GM18858 (cell line): ENCODE results near the gene FBXO21.
"Not testable (repeated sequence)": the region's sequence is repeated elsewhere in the genome, so short reads cannot be mapped to it uniquely, and the experiment has no call there.

ENCODE experiments used
- ATAC-seq: cut with Tn5 transposase; IDR thresholded peaks from one replicate; pipeline ENCODE4 v1.9.1; 2021; ENCODE audit not compliant: unreplicated experiment

FBXO21 gene, protein sequence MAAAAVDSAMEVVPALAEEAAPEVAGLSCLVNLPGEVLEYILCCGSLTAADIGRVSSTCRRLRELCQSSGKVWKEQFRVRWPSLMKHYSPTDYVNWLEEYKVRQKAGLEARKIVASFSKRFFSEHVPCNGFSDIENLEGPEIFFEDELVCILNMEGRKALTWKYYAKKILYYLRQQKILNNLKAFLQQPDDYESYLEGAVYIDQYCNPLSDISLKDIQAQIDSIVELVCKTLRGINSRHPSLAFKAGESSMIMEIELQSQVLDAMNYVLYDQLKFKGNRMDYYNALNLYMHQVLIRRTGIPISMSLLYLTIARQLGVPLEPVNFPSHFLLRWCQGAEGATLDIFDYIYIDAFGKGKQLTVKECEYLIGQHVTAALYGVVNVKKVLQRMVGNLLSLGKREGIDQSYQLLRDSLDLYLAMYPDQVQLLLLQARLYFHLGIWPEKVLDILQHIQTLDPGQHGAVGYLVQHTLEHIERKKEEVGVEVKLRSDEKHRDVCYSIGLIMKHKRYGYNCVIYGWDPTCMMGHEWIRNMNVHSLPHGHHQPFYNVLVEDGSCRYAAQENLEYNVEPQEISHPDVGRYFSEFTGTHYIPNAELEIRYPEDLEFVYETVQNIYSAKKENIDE

DNA sequence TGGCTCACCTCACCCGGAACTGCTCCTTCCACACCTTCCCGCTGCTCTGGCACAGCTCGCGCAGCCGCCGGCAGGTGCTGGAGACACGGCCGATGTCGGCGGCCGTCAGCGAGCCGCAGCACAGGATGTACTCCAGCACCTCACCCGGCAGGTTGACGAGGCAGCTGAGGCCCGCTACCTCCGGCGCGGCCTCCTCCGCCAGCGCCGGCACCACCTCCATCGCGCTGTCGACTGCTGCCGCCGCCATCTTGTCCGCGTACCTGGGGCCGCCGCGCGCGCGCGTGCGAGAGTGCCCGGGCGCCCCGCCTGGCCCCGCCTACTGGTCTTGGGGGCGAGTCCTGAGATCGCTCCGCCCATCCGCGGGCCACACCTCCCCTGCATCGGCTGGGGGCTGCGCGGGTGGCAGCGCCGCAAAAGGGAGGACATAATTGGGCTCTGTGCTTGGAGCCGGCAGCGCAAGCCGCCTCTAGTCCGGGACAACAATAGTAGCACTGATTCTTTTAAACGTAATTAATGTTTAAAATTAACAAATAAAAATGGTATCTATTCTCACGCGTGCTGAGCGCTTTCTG is at the start of gene FBXO21:
TSS of gene FBXO21 (minus strand) at position 261 of the 572 bp plus-strand sequence. CDS start at position 247, 14 bp downstream.
- ATAC-seq, result peak; percentile 78

DNA sequence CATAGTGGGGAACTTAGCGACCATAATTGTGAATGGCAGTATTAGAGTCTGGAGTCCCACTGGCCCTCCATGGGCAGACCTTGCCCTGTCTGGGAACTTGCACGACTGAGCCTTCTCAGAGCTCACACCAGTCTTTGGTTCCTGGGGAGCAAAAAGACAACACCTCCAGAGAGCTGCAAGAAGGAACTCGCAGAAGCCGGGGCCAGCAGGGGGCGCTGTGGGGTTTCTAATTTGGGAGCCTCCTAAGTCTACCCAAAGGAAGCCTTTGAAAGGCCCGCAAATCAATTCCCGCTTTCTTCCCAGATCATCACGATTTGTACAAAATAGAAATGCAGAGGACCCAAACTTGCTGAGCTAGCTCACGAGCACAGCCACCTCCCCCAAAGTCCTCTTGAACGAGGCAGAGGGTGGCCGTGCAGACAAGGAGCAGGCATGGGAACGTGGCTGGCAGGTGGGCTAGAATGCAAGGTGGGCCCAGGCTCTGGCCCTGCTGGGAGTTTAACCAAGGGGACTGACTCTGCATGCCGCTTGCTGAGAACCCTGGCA is 46.3 kb upstream of the FBXO21 start:
- ATAC-seq, result no peak

DNA sequence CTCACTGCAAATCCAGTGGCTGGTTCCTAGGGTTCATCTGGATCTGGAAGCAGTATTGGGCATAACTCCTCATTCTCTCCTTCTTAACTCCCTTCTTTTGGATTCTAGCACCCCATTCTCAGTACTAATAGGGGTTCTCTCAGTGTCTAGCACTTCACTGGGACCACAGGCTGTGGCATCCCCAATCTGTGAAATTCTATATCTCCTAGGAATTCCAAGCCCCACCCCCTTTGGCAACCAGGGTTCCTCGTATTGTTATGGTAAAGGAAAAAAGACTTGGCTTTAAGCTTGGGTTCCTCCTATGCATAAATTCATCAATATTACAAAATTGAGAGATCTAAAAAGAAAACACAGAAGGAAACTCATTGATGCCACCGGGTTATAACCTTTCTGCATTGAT is 45.0 kb upstream of the FBXO21 start:
- ATAC-seq, result no peak

DNA sequence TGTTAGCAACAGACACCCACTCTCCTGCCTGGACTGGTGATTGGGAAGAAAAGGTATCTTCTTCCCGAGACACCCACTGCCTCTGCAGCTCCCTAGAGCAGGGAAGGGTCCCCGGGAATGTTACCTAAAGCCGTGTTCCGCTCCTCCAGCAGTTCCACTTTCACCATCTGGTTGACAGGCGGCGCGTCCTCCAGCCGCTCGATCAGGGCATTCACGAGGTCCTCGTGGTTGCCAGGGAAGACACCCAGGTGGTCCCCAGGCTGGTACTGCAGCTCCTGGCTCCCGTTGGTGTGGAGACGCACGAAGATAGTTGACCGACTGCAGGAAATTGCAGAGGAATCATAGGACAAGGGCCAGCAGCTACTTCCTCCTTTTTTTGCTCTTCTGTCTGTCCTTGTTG is 44.2 kb upstream of the FBXO21 start:
- ATAC-seq, result no peak

DNA sequence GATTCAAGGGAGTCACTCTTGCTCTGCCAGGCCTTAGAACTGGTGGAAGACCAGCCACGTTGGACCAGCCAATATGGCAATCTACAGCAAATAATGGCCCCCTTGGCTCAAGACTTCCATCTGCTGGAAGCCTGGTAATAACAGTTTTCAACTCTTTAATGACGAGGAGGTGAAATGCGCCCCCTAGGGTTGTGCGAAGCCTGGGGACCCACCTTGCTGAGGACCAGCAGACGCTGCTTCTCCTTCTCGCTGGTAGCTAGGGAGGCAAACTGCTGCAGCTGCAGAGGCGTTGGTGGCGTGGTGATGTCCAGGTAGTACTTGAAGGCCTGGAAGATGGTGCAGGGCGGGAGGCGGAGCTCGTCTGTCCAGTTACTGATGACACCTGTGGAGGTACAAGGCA is 41.5 kb upstream of the FBXO21 start:
- no peak for ATAC-seq

DNA sequence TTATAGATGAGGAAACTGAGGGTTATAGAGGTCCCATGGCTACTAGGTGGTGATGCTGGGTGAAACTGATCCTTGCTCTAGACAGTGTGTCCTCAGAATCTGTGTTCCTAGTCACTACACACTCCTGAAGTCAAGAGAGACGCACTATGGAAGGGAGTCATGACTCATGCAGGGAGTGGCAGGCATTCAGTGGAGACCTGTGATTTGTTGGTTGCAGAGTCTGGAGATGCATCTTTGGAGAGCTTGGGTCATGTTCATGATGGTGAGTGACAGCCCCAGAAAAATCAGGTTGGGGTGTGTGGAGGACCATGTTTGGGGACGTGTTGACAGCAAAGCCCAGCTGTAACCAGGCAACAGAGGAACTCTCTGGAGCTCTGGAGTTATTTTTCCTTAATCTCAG is 38.0 kb upstream of the FBXO21 start:
- ATAC-seq, result no peak

DNA sequence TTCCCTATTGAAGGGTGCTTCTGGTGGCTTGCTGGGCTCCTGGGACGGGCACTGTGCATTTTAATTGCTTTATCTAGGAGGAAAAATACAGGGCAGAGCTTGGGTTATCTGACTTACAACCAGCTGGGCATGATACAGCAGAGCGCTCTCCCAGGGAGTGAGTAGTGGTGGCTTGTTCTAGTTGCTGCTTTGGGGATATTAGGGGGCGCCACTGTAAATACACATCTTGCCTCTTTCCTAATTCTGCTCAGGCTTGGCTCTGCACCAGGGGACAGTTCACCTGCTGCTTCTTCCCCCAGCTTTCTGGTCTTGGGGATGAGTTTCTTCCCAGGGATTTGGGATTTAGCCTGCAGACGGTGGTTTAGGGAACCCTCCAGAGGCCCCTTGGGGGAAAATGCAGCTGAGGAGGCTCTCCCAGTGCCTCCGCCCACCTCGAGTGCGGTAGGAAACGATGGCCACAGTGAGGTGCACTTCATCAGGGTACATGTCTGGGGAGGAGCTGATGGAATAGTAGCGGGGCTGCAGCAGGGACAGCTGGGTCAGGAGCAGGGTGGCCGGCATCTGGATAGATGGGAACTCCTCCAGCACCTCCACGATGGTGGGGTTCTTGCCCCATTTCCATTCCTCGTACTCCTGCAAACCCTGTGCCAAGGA is 36.9 kb upstream of the FBXO21 start:
- no peak for ATAC-seq

DNA sequence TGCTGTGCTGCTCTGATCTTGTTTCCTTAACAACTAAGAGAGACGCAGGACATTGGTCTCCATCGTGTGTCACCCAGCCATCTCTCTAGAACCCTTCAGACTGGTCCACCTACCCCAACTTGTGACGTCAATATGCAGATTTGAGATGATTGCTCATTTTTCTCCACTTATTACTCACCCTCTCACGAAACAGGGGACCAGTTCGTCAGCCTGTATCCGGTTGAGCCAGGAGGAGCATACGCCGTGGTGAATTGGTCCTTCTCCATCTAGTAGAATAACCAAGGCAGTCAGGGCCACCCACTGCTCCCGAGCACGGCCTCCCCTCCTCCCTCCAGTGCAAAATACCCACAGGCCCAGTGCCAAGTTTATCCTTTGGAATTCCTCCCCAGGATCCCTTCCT is 36.2 kb upstream of the FBXO21 start:
- no peak for ATAC-seq

DNA sequence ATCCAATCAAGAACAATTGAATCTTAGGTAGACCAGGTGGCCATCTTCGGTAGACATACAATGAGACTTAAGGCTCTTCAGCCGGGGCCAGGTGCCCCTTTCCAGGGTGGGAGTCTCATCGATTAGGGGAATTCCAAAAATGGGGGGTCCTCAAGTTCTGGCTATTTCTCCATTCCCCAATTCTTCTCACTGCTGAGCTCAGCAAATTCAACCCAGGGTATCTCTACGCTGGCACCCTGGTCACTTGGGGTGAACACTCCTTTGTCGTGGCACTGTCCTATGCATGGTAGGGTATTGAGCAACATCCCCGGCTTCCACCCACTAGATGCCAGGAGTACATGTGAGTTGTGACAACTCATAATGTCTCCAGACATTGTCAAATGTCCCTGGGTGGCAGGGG is 34.9 kb upstream of the FBXO21 start:
- ATAC-seq, result no peak

DNA sequence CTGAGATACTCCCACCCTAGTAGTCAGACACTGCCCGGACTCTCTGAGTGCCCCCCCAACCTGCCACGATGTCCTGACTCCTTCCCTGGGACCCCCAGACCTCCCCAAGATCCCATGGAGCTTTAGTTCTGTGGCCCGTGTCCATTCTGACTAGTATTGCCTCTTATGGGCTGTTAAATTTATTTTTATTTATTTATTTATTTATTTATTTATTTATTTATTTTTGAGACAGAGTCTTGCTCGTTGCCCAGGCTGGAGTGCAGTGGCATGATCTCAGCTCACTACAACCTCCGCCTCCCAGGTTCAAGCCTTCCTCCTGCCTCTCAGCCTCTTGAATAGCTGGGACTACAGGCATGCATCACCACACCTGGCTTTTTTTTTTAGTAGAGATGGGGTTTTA is 30.7 kb upstream of the FBXO21 start:
- ATAC-seq, result not testable (repeated sequence)

DNA sequence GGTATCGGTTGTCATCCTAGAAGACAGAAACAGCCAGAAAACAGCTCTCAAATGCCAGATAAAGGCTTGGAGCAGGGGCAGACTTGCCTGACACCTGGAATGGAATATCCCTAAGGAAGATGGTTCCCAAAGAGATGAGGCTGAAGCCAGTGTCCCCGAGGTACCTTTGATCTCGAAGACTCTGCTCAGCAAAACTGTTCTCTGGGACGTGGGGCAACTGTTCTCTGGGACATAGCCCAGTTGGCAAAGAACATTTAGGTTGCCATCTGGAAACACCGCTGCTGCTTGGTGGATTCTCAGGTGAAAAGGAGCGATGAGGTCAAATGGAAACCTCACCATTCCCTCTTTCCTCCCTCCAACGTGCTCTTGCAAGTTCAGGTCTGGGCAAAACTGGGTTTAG is 27.9 kb upstream of the FBXO21 start:
- no peak for ATAC-seq

DNA sequence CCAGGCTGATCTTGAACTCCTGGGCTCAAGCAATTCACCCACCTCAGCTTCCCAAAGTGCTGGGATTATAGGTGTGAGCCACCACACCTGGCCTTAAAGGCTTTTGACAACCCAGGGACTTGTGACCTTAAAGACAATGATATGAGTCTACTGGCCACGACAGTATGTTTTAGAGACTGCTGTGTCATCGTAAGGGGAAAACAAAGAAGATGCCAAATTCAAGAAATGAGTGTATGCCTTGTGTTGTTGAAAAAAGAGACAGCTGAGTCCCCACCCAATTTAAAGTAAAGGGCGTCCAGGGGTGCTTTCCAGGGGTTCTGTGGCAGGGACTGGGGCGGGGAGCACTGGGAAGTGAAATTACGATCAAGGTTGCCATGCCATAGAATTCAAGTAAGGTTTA is 26.4 kb upstream of the FBXO21 start:
- ATAC-seq, result no peak

DNA sequence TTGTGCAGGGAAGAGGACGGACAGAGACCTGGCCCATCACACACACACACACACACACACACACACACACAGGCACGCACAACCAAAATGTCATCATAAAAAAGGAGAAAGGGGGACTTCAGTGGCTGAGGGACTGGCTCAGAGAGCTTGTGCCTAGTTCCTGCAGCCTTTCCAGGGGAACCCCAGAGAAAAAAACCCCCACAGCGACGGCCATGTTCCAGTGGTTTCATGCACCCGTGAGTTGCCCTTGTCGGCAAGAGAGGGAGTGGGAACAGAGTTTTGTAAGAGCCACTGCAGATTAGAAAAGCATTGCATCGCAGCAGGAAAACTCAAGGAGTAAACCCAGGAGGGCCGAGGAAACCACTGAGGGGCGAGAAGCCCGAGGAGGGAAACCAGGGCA is 24.5 kb upstream of the FBXO21 start:
- no peak for ATAC-seq

DNA sequence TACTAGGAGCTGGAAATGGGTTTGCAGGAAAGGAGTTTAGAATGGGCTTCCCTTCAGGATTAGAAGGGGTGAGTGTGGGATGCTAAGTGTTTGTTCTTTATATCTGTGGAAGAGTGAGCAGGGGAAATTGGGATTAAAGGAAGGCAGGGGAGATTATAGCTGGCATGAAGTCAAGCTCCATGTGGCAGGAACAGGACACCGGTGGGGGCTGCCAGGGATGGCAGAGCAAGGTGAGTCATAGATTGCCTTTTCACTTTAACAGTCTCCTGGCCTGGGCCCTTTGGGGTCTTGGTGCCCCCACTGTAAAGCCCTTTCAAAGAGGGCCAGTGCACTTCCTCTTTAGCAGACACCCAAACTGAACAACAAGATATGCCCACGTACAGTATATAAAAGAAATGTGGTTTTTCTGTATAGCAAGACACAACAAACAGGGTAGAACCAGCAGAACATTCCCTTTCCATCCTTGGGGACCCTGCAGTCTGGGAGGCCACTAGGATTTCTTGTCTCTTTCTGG is 23.1 kb upstream of the FBXO21 start:
- ATAC-seq, result no peak

DNA sequence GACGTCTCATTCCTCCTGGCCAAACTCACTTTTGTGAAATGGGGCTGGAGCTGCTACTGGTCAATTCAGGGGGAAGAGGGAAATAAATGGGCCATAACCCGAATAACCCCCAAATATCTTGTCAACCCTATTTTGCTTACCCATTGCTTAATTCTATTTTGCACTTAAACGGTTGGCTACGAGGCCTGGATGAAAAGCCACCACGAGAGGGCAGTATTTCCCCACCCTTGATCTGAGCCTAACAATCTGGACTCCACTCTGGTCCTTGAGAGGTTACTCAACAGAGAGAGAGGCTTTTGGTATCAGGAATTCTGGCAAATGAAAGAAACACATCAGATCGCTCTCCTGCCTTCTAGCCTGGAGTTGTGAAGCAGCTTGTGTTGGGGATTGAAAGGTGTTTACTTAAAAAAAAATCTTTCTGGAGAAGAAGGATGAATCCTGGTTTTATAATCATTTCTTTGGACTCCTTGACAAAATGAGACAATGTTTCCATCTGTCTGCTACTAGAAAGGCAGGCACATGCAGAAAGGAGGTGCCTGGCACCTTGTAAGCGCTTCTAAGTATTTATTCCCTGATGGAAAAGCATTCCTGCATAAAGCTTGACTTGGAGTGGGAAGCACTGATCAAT is 22.4 kb upstream of the FBXO21 start:
- no peak for ATAC-seq

DNA sequence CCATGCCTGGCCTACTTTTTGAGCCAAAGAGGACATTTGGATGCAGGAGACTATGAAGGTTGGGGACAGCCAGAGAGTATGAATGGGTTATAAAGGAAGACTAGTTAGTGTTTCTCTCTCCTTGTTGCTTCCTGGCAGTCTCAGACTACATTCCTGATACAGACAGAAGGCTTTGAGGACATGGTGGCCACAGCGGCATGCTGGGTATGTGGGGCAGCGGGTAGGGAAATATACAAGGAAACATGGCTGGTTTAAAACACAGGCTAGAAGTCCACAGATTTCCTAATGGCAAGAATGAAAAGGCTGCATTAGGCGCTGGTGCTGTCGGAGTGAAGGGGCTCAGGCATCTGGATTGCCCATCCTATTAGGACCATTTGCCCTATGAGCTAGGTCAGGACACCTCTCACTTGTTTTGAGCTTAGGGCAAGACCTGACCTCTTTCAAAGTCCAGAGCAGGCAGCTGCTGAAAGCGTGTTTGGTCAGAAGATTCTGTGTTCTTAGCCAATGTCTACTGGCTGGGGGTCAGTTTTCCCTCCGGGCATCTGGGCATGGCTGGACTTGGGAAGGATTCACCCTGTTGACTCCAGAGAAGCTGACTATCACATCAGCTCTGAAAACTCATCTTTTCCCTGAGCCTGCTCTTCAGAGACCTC is 20.1 kb upstream of the FBXO21 start:
- ATAC-seq, result no peak

DNA sequence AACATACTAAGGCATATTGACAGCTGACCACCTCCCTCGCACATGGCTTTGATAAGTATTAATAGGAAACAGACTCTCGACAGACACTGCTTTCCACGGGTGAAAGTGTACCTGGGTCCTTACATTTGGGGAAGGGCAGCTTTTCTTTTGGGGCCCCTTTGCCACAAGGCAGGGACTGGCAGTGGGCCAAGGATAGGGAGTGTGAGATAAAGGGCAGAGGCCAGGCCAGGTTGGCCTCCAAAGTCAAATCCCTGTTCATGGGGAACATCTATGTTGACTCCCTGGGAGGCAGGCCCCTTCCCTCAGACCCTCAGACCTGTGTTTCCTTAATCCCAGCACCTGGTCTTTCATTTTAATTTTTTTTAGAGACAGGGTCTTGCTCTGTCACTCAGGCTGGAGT is 19.4 kb upstream of the FBXO21 start:
- ATAC-seq, result no peak

DNA sequence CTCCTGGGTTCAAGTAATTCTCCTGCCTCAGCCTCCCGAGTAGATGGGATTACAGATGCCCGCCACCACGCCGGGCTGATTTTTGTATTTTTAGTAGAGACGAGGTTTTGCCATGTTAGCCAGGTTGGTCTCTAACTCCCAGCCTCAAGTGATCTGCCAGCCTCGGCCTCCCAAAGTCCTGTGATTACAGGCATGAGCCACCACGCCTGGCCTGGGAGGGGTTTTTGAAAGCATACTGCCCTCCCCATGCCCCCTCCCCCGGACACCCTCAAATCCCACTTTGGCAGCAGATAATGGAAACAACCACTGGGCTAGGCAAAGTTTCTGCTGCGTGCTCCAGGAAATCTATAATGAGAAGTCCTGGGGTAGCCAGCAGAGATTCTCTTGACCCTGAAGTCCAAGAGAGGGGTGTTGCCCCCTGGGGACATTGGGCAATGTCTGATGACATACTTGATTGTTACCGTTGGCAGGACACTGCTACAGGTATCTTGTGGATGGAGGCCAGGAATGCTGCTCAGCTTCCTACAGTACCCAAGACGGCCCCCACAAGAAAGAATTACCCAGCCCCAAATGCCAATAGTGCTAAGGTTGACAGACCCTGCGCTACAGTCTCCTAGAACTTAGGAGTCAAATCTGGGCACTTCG is 18.7 kb upstream of the FBXO21 start:
- no peak for ATAC-seq

DNA sequence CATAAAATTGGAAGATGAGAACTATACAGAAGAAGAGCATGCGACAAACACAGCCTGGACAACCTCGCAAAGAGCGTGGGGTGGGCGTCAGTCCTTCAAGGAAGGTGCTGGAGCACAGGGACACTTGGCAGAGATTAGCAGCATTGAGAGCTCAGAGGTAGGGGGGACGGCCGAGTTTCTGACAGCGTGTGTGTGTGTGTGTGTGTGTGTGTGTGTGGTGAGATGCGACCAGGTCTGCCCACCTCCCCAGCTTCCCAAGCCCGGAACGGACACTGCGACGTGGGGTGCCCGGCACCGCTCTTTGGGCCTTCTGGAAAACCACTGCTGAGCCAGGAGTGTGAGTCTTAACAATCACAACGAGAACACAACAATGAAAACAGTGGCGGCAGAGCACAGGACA is 17.9 kb upstream of the FBXO21 start:
- no peak for ATAC-seq

DNA sequence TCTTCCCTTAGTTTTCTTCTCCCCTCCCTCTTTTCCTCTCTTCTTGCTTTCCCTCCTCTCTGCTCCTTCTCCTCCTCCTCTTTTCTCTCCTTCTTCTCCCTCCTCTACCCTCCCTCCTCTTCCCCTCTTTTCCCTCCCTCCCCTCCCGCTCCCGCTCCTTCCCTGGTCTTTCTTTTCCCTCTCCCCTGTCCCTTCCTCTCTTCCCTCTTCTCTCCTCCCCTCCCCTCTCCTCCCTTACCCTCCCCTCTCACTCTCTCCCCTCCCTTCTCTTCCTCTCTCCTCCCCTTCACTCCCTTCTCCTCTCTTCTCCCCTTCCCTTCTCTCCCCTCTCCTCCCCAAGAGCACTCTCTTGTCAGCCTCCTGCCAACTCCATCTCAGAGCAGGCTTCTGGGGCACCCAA is 17.4 kb upstream of the FBXO21 start:
- no peak for ATAC-seq
